ENCODE measurements around the gene COPZ2.

DNA sequence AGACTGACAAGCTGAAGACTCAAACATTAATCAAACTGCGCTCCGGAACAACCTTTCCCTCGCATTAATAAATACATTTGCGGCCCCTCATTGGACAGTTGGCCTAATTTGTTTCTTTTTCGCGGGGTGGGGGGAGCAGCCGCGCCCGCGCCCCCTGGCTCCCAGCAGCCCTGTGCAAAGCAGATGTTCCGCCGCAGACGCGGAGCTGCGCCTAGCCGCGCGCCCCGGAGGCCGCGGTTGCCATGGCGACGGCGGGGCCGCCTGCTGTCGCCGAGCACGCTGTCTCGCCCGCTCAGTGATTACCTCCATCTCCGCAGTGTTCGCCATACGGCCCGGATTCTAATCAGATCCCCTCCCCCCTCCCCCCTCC lies 25.5 kb downstream of the COPZ2 start:
- no peak for TF ChIP-seq POLR2A (IDR thresholded peaks at IDR 0.05)
- TF ChIP-seq, protein P1, sequence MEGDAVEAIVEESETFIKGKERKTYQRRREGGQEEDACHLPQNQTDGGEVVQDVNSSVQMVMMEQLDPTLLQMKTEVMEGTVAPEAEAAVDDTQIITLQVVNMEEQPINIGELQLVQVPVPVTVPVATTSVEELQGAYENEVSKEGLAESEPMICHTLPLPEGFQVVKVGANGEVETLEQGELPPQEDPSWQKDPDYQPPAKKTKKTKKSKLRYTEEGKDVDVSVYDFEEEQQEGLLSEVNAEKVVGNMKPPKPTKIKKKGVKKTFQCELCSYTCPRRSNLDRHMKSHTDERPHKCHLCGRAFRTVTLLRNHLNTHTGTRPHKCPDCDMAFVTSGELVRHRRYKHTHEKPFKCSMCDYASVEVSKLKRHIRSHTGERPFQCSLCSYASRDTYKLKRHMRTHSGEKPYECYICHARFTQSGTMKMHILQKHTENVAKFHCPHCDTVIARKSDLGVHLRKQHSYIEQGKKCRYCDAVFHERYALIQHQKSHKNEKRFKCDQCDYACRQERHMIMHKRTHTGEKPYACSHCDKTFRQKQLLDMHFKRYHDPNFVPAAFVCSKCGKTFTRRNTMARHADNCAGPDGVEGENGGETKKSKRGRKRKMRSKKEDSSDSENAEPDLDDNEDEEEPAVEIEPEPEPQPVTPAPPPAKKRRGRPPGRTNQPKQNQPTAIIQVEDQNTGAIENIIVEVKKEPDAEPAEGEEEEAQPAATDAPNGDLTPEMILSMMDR (IDR thresholded peaks at IDR 0.05), result no peak
